ENCODE measurements around the gene GSN. TPM values are rescaled to one million over a fixed set of nuclear protein-coding genes. Genes with fewer than 3 reads are reported as not detected.

The GSN gene
- total and polyA plus RNA-seq, 10 of the 15 experiments (the other 5 are each of a cell fraction or from before 2014, with no cell fraction given): 0.66 to 9.2 (median 6.2) TPM

GRCh38 chr9:121318631-121319382 lies 50.8 kb downstream of the GSN start:
- FAIRE-seq (no peak), ATAC-seq (no peak), DNase-seq (ENCODE audit: low read depth, low spot score) (no peak)
- SMC1A ChIA-PET (ENCODE audit: uncharacterized antibody, unreplicated experiment): interaction anchor here (1.0 to 9.5 kb wide), 14 partner anchors 9 to 108 kb away, joined by 3 to 147 read pairs (median 6); no protein-coding TSS in a partner anchor
- Histone ChIP-seq H2AFZ (ENCODE audit: control insufficient read depth, low read depth, low read length) (no peak overlapping the region), H3K27me3 (replicated peaks in 1 of 2; ENCODE audit: control insufficient read depth in 2 of 2, insufficient read depth in 2 of 2, low read length in 1 of 2) (no peaks in the 10 kb centered on the region), H3K36me3 (ENCODE audit: control insufficient read depth in 2 of 2, insufficient read depth in 2 of 2, low read length in 1 of 2) (no peaks in the 10 kb centered on the region; a peak in 1 of 4 replicates), H3K9me3 (replicated peaks; ENCODE audit: control insufficient read depth, insufficient read depth, low read length) (no peaks in the 10 kb centered on the region), H4K20me1 (ENCODE audit: control insufficient read depth, insufficient read depth) (no peaks in the 10 kb centered on the region), H3K9ac (ENCODE audit: control insufficient read depth, insufficient read depth, low read length) (no peak overlapping the region), H3K4me2 (ENCODE audit: control insufficient read depth, insufficient read depth) (no peak overlapping the region), H3K4me3 (no peak overlapping the region), H3K27ac (ENCODE audit: control insufficient read depth, insufficient read depth) (no peak overlapping the region), H3K79me2 (ENCODE audit: control insufficient read depth, insufficient read depth, low read length) (no peaks in the 10 kb centered on the region), H3K4me1 (ENCODE audit: control insufficient read depth, insufficient read depth, low read length) (peaks cover 9% of the 10 kb centered on the region)
- no TSS peak for BruUV-seq (replicated peaks)
- CTCF ChIA-PET: interaction anchor here (0.9 to 10.7 kb wide), 26 partner anchors 13 to 332 kb away, joined by 3 to 318 read pairs (median 10); no protein-coding TSS in a partner anchor
- in situ Hi-C loops (cut with MboI): loop anchor here (5.0 kb wide), 2 partner anchors 78 to 102 kb away; no protein-coding TSS in a partner anchor
- RAD21 ChIA-PET (ENCODE audit: unreplicated experiment): interaction anchor here (1.4 to 6.0 kb wide), 8 partner anchors 31 to 105 kb away, joined by 3 to 106 read pairs (median 5); no protein-coding TSS in a partner anchor
- WGBS (ENCODE audit: insufficient coverage, insufficient replicate concordance, low lambda C conversion rate, missing lambda C conversion rate): 68% methylated on average over 19 of the region's 19 CpGs
- intact Hi-C loops (cut with micrococcal nuclease; ENCODE audit: unreplicated experiment): no loop called here
- POLR2A ChIA-PET: interaction anchor here (0.6 kb wide), 1 partner anchor 534 kb away, joined by 6 read pairs; no protein-coding TSS in a partner anchor
- TF ChIP-seq HCFC1 (IDR thresholded peaks at IDR 0.05; ENCODE audit: low read length) (no peak), IKZF2 (IDR thresholded peaks at IDR 0.05) (no peak), STAT1 (conservative IDR thresholded peaks at IDR 0.05) (no peak), NKRF (conservative IDR thresholded peaks at IDR 0.05) (no peak), RFX5 (IDR thresholded peaks at IDR 0.05; ENCODE audit: low read depth, low read length) (no peak), JUND (IDR thresholded peaks at IDR 0.05; ENCODE audit: low read depth, low read length) (no peak), NR2C2 (IDR thresholded peaks at IDR 0.05; ENCODE audit: borderline replicate concordance, control insufficient read depth, insufficient read length, low read depth) (no peak)
